D721Med (cell line): Measurements from ENCODE around the gene GHRL.

Source experiments
- DNase-seq: peaks from one replicate; pipeline ENCODE4 v3.0.0; 2011; ENCODE audit warnings: low spot score; ENCODE audit not compliant: insufficient read length
- FAIRE-seq: peaks from 2 replicates; lab custom pipeline; 2011; peaks lifted over from hg19 to GRCh38; lab: Jason Lieb, UNC
- CTCF ChIP-seq: IDR thresholded peaks from 2 replicates; pipeline ENCODE4 v1.5.1; 2012; ENCODE audit warnings: mild to moderate bottlenecking, control low read depth; ENCODE audit not compliant: insufficient read depth; ENCODE audit errors: missing control alignments

The GHRL gene

DNA sequence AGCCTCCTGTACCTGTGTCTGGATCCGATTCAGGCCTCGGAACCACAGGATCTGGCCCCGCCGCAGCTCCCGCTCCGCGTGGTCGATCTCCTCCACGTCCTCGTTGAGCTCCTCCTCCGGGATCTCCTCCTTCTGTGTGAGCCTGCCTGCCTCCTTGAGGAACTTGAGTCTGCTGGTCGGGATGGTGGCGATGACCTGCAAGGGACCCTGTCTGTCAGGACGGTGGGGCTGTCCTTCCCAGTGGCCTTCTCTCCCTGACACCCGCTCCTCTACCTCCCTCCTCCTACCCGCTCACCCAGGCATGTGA is 45.4 kb upstream of the GHRL start:
- FAIRE-seq (no peak), DNase-seq (no peak)
- TF ChIP-seq CTCF = no peak

GRCh38 chr3:10337323-10338163 is 44.8 kb upstream of the GHRL start:
- FAIRE-seq = no peak
- DNase-seq = no peak
- TF ChIP-seq CTCF = no peak

DNA sequence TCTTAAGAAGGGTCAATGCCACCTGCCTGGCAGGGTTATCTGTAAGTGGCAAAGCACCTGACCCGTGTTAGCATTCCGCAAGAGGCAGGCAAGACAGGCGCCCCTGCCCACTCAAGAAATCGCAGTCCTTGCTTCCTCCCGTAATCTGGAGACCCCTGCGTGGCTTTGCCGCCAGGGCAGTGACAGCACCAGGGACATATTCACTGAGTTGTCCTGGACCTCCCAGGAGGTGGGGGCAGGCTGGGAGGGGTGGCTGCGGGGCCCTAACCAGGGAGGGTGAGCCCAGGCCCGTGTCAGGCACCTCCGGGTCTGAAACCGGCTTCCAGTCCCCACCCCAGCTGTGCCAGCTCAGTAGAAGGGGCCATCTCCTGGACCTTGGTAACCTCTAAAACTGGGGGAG is 44.0 kb upstream of the GHRL start:
- DNase-seq (no peak), FAIRE-seq (no peak)
- TF ChIP-seq CTCF = no peak

GRCh38 chr3:10335871-10336622 is 43.3 kb upstream of the GHRL start:
- TF ChIP-seq CTCF = no peak
- no peak for FAIRE-seq
- DNase-seq = no peak

GRCh38 chr3:10335190-10335738 is 42.5 kb upstream of the GHRL start:
- TF ChIP-seq CTCF = no peak
- DNase-seq (no peak), FAIRE-seq (no peak)

- TF ChIP-seq CTCF = no peak
- FAIRE-seq = no peak
- no peak for DNase-seq
Observed at GRCh38 chr3:10334459-10334858, 41.7 kb upstream of the GHRL start.

DNA sequence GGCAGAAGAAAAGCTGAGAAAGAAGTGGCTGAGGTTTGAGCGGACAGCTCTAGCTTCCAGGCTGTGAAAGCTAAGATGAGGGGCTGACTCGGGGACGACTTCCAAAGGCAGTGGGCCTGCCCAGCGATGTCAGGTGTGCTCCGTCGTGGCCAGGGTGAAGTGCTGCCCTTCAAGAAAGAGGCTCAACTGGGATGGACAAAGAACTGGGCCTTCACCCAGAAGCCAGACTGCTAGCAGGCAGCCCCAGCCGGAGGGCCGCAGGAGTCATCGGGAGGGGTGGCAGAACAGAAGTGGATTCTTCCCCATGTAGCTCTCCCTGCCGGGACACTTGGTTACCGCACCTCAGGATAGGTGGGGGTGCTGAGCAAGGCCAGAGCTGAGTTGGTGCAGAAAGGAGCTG is 41.3 kb upstream of the GHRL start:
- no peak for FAIRE-seq
- TF ChIP-seq CTCF = no peak
- no peak for DNase-seq
